PFSK-1 (cell line): ENCODE data around the gene ZNF407.

Source experiments
- FOXP2 ChIP-seq: optimal IDR thresholded peaks from 2 replicates; pipeline ENCODE3; 2011; ENCODE audit warnings: borderline replicate concordance, control low read depth, inconsistent platforms; ENCODE audit not compliant: insufficient read depth; ENCODE audit errors: extremely low read length, extremely low read depth
- POLR2AphosphoS5 ChIP-seq: IDR thresholded peaks from 2 replicates; pipeline ENCODE4 v1.6.1; 2012; ENCODE audit warnings: low read depth, mild to moderate bottlenecking, control low read depth, low read length, moderate library complexity
- REST ChIP-seq, 2 experiments: IDR thresholded peaks; 2 replicates each; pipeline versions ENCODE4 v1.6.1 to v1.8.0; 2011 to 2012; ENCODE audit warnings: low read depth in 2 of 2, low read length in 2 of 2, control low read depth in 1 of 2, inconsistent platforms in 1 of 2, mild to moderate bottlenecking in 1 of 2, moderate library complexity in 1 of 2; ENCODE audit not compliant: insufficient read depth in 1 of 2
- SIN3A ChIP-seq: IDR thresholded peaks from 2 replicates; pipeline ENCODE4 v1.6.1; 2012; ENCODE audit warnings: mild to moderate bottlenecking, low read length, moderate library complexity, borderline replicate concordance; ENCODE audit not compliant: insufficient read depth
- TAF1 ChIP-seq: IDR thresholded peaks from 2 replicates; pipeline ENCODE4 v1.6.1; 2012; ENCODE audit warnings: low read length, control low read depth, borderline replicate concordance; ENCODE audit not compliant: insufficient read depth

Gene ZNF407

GRCh38 chr18:74921057-74921820 lies 323.6 kb downstream of the ZNF407 start:
- no peak for TF ChIP-seq POLR2AphosphoS5
- TF ChIP-seq FOXP2, result no peak
- TF ChIP-seq REST (IDR thresholded peaks at IDR 0.05; ENCODE audit: insufficient read depth in 1 of 2, low read depth in 2 of 2, low read length in 2 of 2), result no peak
- no peak for TF ChIP-seq TAF1

GRCh38 chr18:74926051-74926450 lies 328.4 kb downstream of the ZNF407 start:
- TF ChIP-seq TAF1, result no peak
- TF ChIP-seq SIN3A, result no peak
- no peak for TF ChIP-seq POLR2AphosphoS5
- no peak for TF ChIP-seq REST (IDR thresholded peaks at IDR 0.05; ENCODE audit: insufficient read depth in 1 of 2, low read depth in 2 of 2, low read length in 2 of 2)
- no peak for TF ChIP-seq FOXP2

GRCh38 chr18:74928194-74928968 lies 330.7 kb downstream of the ZNF407 start:
- no peak for TF ChIP-seq TAF1
- no peak for TF ChIP-seq POLR2AphosphoS5
- no peak for TF ChIP-seq FOXP2
- TF ChIP-seq REST (IDR thresholded peaks at IDR 0.05; ENCODE audit: insufficient read depth in 1 of 2, low read depth in 2 of 2, low read length in 2 of 2), result no peak
- no peak for TF ChIP-seq SIN3A

GRCh38 chr18:74929110-74929509 lies 331.4 kb downstream of the ZNF407 start:
- TF ChIP-seq TAF1, result no peak
- TF ChIP-seq FOXP2, result no peak
- no peak for TF ChIP-seq REST (IDR thresholded peaks at IDR 0.05; ENCODE audit: insufficient read depth in 1 of 2, low read depth in 2 of 2, low read length in 2 of 2)
- no peak for TF ChIP-seq SIN3A
- no peak for TF ChIP-seq POLR2AphosphoS5

GRCh38 chr18:74930616-74931015 lies 332.9 kb downstream of the ZNF407 start:
- TF ChIP-seq REST (IDR thresholded peaks at IDR 0.05; ENCODE audit: insufficient read depth in 1 of 2, low read depth in 2 of 2, low read length in 2 of 2) (no peak), POLR2AphosphoS5 (no peak), SIN3A (no peak), TAF1 (no peak), FOXP2 (no peak)
